ENCODE data around the gene FLT3. TPM values are rescaled to one million over a fixed set of nuclear protein-coding genes. Genes with fewer than 3 reads are reported as not detected.

FLT3 gene
- total and polyA plus RNA-seq, 8 donors: 0.21 to 1.9 (median 0.50) TPM

- intact Hi-C loops (cut with DNase I): no loop called here
- Histone ChIP-seq H3K9me3 (no peaks in the 10 kb centered on the region), H3K4me3 (no peak overlapping the region), H3K27ac (no peak overlapping the region), H3K4me1 (no peaks in the 10 kb centered on the region), H3K36me3 (no peaks in the 10 kb centered on the region), H3K27me3 (peaks cover 0 to 14% of the 10 kb centered on the region in 2 donors)
- DNase-seq (no peak), ATAC-seq (no peak)
- TF ChIP-seq, protein P1, sequence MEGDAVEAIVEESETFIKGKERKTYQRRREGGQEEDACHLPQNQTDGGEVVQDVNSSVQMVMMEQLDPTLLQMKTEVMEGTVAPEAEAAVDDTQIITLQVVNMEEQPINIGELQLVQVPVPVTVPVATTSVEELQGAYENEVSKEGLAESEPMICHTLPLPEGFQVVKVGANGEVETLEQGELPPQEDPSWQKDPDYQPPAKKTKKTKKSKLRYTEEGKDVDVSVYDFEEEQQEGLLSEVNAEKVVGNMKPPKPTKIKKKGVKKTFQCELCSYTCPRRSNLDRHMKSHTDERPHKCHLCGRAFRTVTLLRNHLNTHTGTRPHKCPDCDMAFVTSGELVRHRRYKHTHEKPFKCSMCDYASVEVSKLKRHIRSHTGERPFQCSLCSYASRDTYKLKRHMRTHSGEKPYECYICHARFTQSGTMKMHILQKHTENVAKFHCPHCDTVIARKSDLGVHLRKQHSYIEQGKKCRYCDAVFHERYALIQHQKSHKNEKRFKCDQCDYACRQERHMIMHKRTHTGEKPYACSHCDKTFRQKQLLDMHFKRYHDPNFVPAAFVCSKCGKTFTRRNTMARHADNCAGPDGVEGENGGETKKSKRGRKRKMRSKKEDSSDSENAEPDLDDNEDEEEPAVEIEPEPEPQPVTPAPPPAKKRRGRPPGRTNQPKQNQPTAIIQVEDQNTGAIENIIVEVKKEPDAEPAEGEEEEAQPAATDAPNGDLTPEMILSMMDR (IDR thresholded peaks at IDR 0.05): no peak
Measured at GRCh38 chr13:28056970-28057712, 43.2 kb downstream of the FLT3 start.

GRCh38 chr13:28056426-28056825, 44.0 kb downstream of the FLT3 start:
- Histone ChIP-seq H3K9me3 (no peaks in the 10 kb centered on the region), H3K4me1 (no peaks in the 10 kb centered on the region), H3K4me3 (no peak overlapping the region), H3K27ac (no peak overlapping the region), H3K27me3 (peaks cover 0 to 14% of the 10 kb centered on the region in 2 donors), H3K36me3 (no peaks in the 10 kb centered on the region)
- TF ChIP-seq, protein P1 (IDR thresholded peaks at IDR 0.05): no peak
- intact Hi-C loops (cut with DNase I): no loop called here
- ATAC-seq: no peak
- DNase-seq: no peak

DNA sequence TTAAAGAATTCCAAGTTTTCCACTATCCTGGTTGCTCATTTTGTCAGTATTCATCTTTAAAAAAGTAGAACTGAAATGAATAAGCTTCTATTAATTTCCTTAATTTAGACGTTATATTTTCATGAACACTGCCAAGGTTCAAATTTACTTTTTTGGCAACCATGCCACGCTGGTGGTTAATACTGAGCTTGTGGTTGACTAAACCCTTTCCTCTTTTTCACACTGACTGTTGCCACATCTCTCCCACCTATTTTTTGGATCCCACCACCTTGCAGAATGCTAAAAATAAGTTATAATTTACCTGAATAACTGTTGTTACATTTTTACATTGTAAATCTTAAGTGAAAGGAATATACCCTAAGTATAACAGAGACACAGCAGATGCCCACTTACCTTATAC, 45.0 kb downstream of the FLT3 start:
- Histone ChIP-seq H3K9me3 (no peaks in the 10 kb centered on the region), H3K4me3 (no peak overlapping the region), H3K27me3 (peaks cover 0 to 14% of the 10 kb centered on the region in 2 donors), H3K27ac (no peak overlapping the region), H3K36me3 (no peaks in the 10 kb centered on the region), H3K4me1 (peaks cover 0 to 2% of the 10 kb centered on the region in 2 donors)
- intact Hi-C loops (cut with DNase I): no loop called here
- ATAC-seq (no peak), DNase-seq (no peak)
- TF ChIP-seq, protein P1 (IDR thresholded peaks at IDR 0.05): no peak

GRCh38 chr13:28052945-28053344, 47.4 kb downstream of the FLT3 start:
- Histone ChIP-seq H3K36me3 (no peaks in the 10 kb centered on the region), H3K4me1 (peaks cover 0 to 6% of the 10 kb centered on the region in 2 donors), H3K27me3 (peaks cover 0 to 14% of the 10 kb centered on the region in 2 donors), H3K4me3 (no peak overlapping the region), H3K27ac (no peak overlapping the region), H3K9me3 (no peaks in the 10 kb centered on the region)
- DNase-seq: no peak
- ATAC-seq: no peak
- TF ChIP-seq, protein P1 (IDR thresholded peaks at IDR 0.05): no peak
- intact Hi-C loops (cut with DNase I): no loop called here

DNA sequence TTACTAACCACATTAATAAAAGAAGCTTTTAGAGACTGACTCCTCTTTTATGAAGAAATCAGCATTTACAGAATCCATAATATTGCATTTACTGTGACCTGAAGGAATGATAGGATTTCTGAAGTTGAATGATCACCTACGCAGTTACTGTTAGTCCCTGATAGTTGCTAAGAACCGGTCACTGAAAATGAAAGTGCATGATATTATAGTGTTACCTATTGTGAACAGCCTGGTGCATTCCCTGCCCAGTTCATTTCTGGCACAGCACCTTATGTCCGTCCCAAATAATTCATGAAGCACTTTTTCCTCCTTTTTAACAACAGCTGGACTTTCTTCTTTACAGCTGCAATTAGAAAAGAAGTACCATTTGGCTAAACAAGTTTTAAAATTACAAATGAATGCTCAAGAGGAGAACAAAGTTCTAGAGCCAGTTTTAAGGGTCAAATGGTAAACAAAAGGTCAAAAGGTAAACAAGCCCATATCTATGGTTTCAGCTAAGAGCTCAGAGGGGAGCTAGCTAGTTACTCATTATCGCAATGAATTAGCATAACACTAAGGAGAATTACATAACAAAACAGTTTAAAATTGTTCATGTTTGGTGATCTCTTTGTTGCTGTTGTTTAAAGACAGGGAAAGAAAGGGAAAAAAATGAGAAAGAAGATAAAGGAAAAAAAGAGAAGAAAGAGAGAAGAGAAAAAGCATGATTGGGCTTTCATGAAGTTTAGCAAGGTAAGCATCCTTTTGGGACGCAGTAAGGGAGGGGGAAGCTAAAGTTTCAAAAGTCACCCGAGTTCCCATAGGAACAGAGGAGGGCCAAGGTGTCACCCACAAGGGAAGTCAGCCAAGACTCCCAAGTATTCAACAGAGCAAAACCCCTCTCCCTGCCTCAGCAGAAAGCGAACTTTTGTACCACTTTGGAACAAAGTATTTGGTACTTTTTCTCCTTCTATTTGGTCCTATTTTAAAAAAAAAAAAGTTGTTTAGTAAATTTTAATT, 50.2 kb downstream of the FLT3 start:
- Histone ChIP-seq H3K36me3 (no peaks in the 10 kb centered on the region), H3K27me3 (peaks cover 0 to 4% of the 10 kb centered on the region in 2 donors), H3K4me3 (no peak overlapping the region), H3K4me1 (peaks cover 0 to 6% of the 10 kb centered on the region in 2 donors), H3K27ac (no peak overlapping the region), H3K9me3 (no peaks in the 10 kb centered on the region)
- TF ChIP-seq, protein P1 (IDR thresholded peaks at IDR 0.05): no peak
- intact Hi-C loops (cut with DNase I): no loop called here
- ATAC-seq (peak; percentile 24), DNase-seq (no peak)
